KMS-11 (cell line): ENCODE measurements around the gene ATP6V1B1.
A peak's percentile ranks its signal among the peaks of the same experiment; 100 is the strongest.

ENCODE experiments used
- H2AFZ ChIP-seq: fragments of 200-600 bp; sonication (generic); 2 replicates; pipeline ENCODE4 v1.6.1; 2016; ENCODE audit warnings: antibody characterized with exemption, mixed run types, low read depth
- H3K27ac ChIP-seq: fragments of 200-600 bp; sonication (generic); 2 replicates; pipeline ENCODE4 v1.6.1; 2016; ENCODE audit warnings: mild to moderate bottlenecking, mixed run types
- H3K27me3 ChIP-seq: fragments of 200-600 bp; sonication (generic); 2 replicates; pipeline ENCODE4 v1.6.1; 2017; ENCODE audit warnings: mild to moderate bottlenecking, low read depth, mixed run types, moderate library complexity; ENCODE audit not compliant: insufficient read depth
- H3K36me3 ChIP-seq: fragments of 200-600 bp; sonication (generic); 2 replicates; pipeline ENCODE4 v1.6.1; 2017; ENCODE audit warnings: mild to moderate bottlenecking, mixed run types; ENCODE audit not compliant: insufficient read depth
- H3K4me1 ChIP-seq: fragments of 200-600 bp; sonication (generic); 2 replicates; pipeline ENCODE4 v1.6.1; 2016; ENCODE audit warnings: mild to moderate bottlenecking, low read depth, mixed run types; ENCODE audit not compliant: poor library complexity, severe bottlenecking
- H3K4me2 ChIP-seq: fragments of 200-600 bp; sonication (generic); 2 replicates; pipeline ENCODE4 v1.7.0; 2016; ENCODE audit warnings: mild to moderate bottlenecking, mixed run types
- H3K4me3 ChIP-seq: fragments of 200-600 bp; sonication (generic); IDR thresholded peaks from 2 replicates; pipeline ENCODE4 v1.6.1; 2017; ENCODE audit warnings: low read depth, low read length, mixed read lengths; ENCODE audit not compliant: insufficient read depth
- H3K79me2 ChIP-seq: fragments of 200-600 bp; sonication (generic); 2 replicates; pipeline ENCODE4 v1.6.1; 2016; ENCODE audit warnings: low read depth, mixed run types; ENCODE audit not compliant: insufficient read depth
- H3K9ac ChIP-seq: fragments of 200-600 bp; sonication (generic); 2 replicates; pipeline ENCODE4 v1.6.1; 2016; ENCODE audit warnings: mild to moderate bottlenecking, mixed run types
- H4K20me1 ChIP-seq: fragments of 200-600 bp; sonication (generic); 2 replicates; pipeline ENCODE4 v1.6.1; 2016; ENCODE audit warnings: mild to moderate bottlenecking, mixed run types; ENCODE audit not compliant: insufficient read depth
- TF ChIP-seq, protein P1 (sequence below): fragments of 200-600 bp; sonication (generic); conservative IDR thresholded peaks from 2 replicates; pipeline ENCODE4 v1.6.1; 2017; ENCODE audit warnings: low read depth, mild to moderate bottlenecking, antibody characterized with exemption, low read length, moderate library complexity, mixed read lengths

Gene ATP6V1B1

DNA sequence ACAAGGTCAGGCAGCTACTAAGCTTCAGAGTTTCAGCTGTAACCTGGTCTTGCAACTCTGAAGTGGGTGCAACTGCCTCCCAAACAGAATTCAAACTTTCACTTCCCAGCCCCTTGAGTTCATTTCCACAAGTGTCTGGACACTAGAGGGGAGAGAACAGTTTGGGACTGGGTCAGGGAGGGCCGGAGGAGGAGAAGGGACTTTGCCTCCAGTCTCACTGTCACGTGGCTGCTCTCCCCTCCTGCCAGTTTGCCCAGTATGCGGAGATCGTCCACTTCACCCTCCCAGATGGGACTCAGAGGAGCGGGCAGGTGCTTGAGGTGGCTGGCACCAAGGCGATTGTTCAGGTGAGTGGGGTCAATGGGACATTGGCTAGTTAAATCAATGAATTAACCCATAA, 22.1 kb downstream of the ATP6V1B1 start:
- H3K4me3 ChIP-seq = no peak overlapping the region
- H3K27ac ChIP-seq = no peak overlapping the region
- H2AFZ ChIP-seq = no peak overlapping the region
- no peaks in the 10 kb centered on the region for H4K20me1 ChIP-seq
- H3K27me3 ChIP-seq = no peaks in the 10 kb centered on the region; the same call in 1 of the 2 replicates
- no peaks in the 10 kb centered on the region for H3K79me2 ChIP-seq
- H3K9ac ChIP-seq = no peak overlapping the region
- H3K36me3 ChIP-seq = no peaks in the 10 kb centered on the region
- no peaks in the 10 kb centered on the region for H3K4me1 ChIP-seq
- TF ChIP-seq, protein P1, sequence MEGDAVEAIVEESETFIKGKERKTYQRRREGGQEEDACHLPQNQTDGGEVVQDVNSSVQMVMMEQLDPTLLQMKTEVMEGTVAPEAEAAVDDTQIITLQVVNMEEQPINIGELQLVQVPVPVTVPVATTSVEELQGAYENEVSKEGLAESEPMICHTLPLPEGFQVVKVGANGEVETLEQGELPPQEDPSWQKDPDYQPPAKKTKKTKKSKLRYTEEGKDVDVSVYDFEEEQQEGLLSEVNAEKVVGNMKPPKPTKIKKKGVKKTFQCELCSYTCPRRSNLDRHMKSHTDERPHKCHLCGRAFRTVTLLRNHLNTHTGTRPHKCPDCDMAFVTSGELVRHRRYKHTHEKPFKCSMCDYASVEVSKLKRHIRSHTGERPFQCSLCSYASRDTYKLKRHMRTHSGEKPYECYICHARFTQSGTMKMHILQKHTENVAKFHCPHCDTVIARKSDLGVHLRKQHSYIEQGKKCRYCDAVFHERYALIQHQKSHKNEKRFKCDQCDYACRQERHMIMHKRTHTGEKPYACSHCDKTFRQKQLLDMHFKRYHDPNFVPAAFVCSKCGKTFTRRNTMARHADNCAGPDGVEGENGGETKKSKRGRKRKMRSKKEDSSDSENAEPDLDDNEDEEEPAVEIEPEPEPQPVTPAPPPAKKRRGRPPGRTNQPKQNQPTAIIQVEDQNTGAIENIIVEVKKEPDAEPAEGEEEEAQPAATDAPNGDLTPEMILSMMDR = no peak
- no peak overlapping the region for H3K4me2 ChIP-seq

DNA sequence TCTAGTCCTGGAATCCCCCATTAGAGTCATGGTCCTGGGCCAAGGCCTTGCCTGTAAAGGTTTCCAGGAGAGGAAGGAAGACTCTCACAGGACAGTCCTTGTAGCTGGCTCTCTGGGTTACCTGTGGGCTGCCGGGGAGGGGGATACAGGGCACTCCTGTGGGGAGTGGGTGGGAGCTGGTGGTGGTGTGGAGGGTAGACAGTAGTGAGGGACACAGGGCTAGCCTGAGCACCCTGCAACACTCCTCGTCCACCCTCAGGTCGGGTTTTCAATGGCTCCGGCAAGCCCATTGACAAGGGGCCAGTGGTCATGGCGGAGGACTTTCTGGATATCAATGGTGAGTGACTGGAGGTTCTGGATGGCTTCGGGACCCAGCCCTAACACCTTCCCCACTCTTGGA, 23.1 kb downstream of the ATP6V1B1 start:
- H4K20me1 ChIP-seq = no peaks in the 10 kb centered on the region
- H3K4me2 ChIP-seq = no peak overlapping the region
- no peaks in the 10 kb centered on the region for H3K36me3 ChIP-seq
- H3K9ac ChIP-seq = no peak overlapping the region
- H3K79me2 ChIP-seq = no peaks in the 10 kb centered on the region
- H2AFZ ChIP-seq = no peak overlapping the region
- no peaks in the 10 kb centered on the region for H3K4me1 ChIP-seq
- H3K27me3 ChIP-seq = peaks cover 6% of the 10 kb centered on the region
- H3K27ac ChIP-seq = no peak overlapping the region
- H3K4me3 ChIP-seq = no peak overlapping the region
- TF ChIP-seq, protein P1 = no peak

DNA sequence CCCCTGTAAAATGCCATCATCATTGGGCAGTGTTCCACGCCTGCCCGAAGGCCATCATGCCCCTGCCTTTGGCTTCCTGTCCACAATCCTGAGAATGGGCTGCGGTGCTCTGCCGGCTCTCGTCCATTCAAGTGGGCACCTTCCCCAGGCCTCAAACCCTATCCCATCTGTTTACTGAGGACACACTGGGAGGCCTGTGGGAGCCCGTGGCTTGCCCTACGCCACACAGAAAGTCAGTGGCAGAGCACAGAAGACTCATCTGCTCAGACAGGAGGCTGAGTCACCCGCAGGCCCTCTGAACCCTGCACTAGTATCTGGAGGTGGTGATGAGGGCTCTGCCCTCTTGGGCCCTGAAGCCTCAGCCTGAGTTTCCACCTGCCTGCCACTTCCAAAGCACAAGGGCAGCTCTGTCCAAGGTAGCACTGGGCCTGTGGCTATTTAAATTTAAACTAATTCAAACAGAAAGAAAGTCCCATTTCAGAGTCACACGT, 23.6 kb downstream of the ATP6V1B1 start:
- Histone ChIP-seq H3K4me1 (no peaks in the 10 kb centered on the region), H3K9ac (no peak overlapping the region), H4K20me1 (no peaks in the 10 kb centered on the region), H2AFZ (no peak overlapping the region), H3K4me3 (no peak overlapping the region), H3K27me3 (peaks cover 6% of the 10 kb centered on the region), H3K4me2 (no peak overlapping the region), H3K79me2 (no peaks in the 10 kb centered on the region), H3K27ac (no peak overlapping the region), H3K36me3 (no peaks in the 10 kb centered on the region)
- TF ChIP-seq, protein P1 = no peak

DNA sequence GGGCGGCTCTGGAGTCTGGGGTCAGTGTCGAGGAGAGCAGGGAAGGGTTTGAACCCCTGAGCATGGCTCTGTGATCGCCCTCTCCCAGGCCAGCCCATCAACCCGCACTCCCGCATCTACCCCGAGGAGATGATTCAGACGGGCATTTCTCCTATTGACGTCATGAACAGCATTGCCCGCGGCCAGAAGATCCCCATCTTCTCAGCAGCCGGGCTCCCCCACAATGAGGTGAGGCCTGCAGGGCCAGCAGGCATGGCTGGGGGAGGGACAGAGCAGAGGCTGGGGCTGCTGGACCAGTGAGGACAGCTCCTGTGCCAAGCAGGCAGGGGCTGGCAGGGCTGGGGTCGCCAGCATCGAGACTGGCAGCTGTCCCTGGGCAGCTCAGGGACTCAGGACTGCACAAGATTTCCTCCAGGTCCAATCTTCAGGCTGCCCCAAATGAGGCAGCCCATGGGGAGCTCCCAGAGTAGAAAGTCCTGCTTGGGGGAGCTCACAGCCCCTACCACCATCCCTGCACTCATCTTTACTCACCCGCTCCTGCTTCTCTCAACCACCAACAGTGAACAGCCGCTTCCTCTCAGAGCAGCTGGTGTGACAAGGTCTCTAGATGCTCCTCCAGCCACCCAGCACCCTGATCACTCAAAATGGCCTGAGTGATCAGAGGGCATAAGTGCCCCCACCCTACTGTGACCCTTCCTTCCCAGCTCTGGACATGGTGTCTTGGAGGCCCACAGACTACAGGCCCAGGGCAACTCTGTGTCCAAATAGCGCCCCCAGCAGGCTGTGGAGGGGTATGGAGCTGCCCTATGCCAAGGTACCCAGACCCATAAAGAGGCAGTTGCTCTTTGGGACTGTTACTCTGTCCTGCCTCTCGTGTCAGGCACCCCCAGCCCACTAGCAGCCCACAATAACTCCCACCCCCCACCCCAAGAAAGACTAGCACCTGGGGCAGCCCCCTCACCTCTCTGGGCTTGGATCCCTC, 24.4 kb downstream of the ATP6V1B1 start:
- no peak overlapping the region for H3K4me2 ChIP-seq
- H3K4me3 ChIP-seq = no peak overlapping the region
- TF ChIP-seq, protein P1 = peak; percentile 49; the same call in 1 of the 2 replicates
- H3K4me1 ChIP-seq = no peaks in the 10 kb centered on the region
- H3K79me2 ChIP-seq = no peaks in the 10 kb centered on the region
- no peak overlapping the region for H3K9ac ChIP-seq
- no peaks in the 10 kb centered on the region for H3K36me3 ChIP-seq
- no peaks in the 10 kb centered on the region for H4K20me1 ChIP-seq
- H3K27ac ChIP-seq = no peak overlapping the region
- H2AFZ ChIP-seq = no peak overlapping the region
- H3K27me3 ChIP-seq = peaks cover 6% of the 10 kb centered on the region
